ENCODE measurements around the gene KLF5.

KLF5 gene

GRCh38 chr13:73110814-73111213 is 52.0 kb downstream of the KLF5 start:
- no peak for TF ChIP-seq CTCF (IDR thresholded peaks at IDR 0.05; ENCODE audit: low read depth, low read length)
- no peak overlapping the region for H3K4me3 ChIP-seq (ENCODE audit: low read depth, low read length)

- H3K4me3 ChIP-seq (ENCODE audit: low read depth, low read length), result no peak overlapping the region
- no peak for TF ChIP-seq CTCF (IDR thresholded peaks at IDR 0.05; ENCODE audit: low read depth, low read length)
Measured at GRCh38 chr13:73111331-73111730, 52.5 kb downstream of the KLF5 start.

- no peak overlapping the region for H3K4me3 ChIP-seq (ENCODE audit: low read depth, low read length)
- TF ChIP-seq CTCF (IDR thresholded peaks at IDR 0.05; ENCODE audit: low read depth, low read length), result no peak
Measured at GRCh38 chr13:73119612-73120011, 60.8 kb downstream of the KLF5 start.
